OCI-LY3 (cell line): Measurements from ENCODE around the gene LMBR1.

Experiments used
- EZH2phosphoT487 ChIP-seq: fragments of 200-600 bp; shearing (Covaris generic); IDR thresholded peaks from 2 replicates; pipeline ENCODE4 v1.6.1; 2018; ENCODE audit warnings: antibody characterized with exemption, mixed run types, low read depth
- TF ChIP-seq, protein P1 (sequence below): fragments of 200-600, 300-600 bp; sonication (generic); IDR thresholded peaks from 2 replicates; pipeline ENCODE4 v1.5.1; 2014; ENCODE audit warnings: antibody characterized with exemption, low read length, low read depth

DNA sequence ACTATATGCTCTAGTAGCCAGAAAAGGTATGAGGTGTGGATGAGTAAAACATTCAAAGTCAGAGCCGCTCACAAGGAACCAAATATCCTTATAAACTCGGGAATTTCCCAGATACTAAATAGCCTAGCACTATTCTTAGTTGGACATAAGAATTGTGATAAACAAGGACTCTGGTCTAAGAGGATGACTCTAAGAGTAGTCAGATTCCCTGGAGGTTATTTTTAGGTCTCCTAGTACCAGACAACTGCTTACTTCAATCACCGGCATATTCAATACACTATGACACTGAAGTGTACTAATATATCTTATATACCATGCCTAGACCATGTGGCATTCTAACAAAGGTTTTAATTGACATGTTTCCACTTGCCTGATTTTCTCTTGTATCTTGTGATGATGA, 56.5 kb downstream of the LMBR1 start:
- TF ChIP-seq, protein P1, sequence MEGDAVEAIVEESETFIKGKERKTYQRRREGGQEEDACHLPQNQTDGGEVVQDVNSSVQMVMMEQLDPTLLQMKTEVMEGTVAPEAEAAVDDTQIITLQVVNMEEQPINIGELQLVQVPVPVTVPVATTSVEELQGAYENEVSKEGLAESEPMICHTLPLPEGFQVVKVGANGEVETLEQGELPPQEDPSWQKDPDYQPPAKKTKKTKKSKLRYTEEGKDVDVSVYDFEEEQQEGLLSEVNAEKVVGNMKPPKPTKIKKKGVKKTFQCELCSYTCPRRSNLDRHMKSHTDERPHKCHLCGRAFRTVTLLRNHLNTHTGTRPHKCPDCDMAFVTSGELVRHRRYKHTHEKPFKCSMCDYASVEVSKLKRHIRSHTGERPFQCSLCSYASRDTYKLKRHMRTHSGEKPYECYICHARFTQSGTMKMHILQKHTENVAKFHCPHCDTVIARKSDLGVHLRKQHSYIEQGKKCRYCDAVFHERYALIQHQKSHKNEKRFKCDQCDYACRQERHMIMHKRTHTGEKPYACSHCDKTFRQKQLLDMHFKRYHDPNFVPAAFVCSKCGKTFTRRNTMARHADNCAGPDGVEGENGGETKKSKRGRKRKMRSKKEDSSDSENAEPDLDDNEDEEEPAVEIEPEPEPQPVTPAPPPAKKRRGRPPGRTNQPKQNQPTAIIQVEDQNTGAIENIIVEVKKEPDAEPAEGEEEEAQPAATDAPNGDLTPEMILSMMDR: no peak
- TF ChIP-seq EZH2phosphoT487: no peak
